GM21528 (cell line): ENCODE data around the gene SLC38A2.

Experiments
- ATAC-seq: cut with Tn5 transposase; IDR thresholded peaks from one replicate; pipeline ENCODE4 v1.9.1; 2021; ENCODE audit warnings: mild to moderate bottlenecking, moderate library complexity; ENCODE audit not compliant: unreplicated experiment, low FRiP score

SLC38A2 gene

GRCh38 chr12:46377678-46378077 is 5.1 kb upstream of the SLC38A2 start:
- ATAC-seq: no peak

GRCh38 chr12:46376579-46376978 is 4.0 kb upstream of the SLC38A2 start:
- ATAC-seq: no peak

GRCh38 chr12:46374711-46375110 is 2.1 kb upstream of the SLC38A2 start:
- no peak for ATAC-seq

GRCh38 chr12:46374310-46374709 is 1.7 kb upstream of the SLC38A2 start:
- no peak for ATAC-seq

DNA sequence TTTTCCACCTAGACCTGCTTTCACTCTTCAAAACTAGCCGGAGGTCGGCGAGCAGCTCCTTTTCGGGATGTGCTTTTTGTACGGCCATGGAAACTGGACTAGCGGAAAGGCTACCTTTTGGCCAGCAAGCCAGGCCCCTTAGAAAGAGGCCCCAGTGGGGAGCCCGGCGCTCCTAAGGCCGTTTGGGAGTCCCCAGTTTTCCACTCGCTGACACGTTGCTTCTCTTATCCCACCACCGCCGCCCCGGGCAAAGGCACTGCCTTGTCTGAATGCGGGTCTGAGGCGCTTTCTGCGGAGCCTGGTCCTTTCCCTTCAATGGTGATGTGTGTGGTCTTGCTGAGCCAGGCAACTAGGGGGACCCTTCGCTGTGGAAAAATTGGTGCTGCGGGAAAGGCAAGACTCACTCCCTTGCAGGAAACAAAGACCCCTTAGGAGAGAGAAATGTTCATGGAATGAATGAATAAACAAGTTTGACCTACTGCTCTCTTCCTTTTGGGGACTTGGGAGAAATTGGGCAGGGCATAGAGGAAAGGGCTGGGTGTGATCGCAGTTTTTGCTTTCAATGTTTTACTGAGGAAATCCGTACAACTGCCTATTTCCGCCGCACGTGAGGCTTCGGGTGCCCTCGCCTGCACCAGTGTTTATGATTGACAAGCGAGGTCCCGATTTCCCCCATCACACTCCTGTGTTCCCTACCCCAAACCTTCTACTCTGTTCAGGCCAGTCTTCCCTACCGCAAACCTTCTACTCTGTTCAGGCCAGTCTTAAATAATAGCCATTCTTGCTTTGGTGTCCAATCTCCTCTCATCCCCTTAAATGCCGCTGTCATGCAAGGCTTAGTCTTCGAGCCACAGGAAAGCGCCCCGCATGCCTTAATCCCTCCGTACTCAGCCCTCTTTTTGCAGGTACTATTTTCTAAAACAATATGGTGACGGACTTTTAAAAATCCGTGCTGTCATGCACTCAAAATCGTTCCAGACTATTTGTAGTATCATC is 1.0 kb upstream of the SLC38A2 start:
- no peak for ATAC-seq

DNA sequence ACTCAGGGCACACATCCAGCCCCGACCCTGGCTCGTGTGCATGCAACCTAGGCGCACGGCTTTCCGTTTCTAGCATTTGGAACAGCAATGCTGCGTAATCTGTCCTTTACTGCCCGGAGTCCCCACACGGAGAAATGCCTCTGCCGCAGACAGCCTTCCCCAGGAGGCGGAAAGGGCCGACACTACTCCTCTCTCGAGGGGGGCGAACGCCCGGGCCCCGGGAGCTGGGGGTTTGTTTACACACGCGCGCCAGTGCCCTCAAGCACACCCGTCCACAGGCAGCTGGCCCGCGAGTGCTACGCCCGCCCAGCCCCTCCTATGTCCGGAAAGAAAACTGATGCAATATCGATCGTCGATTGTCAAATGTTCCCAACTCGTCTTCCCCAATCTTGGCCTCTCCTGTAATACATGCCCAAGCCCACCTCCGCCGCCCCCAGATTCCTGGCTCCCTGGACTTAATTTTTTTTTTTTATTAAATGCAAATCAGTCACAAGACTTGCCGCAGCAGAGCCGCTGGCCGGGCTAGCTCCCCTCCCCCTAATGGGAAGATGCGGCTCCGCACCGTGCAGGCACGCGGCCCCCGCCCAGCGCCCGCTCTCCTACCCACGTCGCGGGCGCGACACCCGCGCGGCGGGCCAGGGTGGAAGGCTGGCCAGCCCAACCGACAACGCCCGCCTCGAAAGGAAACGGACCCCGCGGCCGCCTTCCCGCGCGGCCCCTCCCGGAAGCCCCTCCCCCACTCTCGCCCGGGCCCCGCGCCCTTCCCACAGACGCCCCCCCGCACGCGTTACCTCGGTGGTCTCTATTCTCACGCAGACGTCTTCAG is 642 bp downstream of the SLC38A2 start:
- ATAC-seq: peak; percentile 25

- ATAC-seq: peak; percentile 53
Measured at GRCh38 chr12:46370792-46371717, 1.5 kb downstream of the SLC38A2 start.

DNA sequence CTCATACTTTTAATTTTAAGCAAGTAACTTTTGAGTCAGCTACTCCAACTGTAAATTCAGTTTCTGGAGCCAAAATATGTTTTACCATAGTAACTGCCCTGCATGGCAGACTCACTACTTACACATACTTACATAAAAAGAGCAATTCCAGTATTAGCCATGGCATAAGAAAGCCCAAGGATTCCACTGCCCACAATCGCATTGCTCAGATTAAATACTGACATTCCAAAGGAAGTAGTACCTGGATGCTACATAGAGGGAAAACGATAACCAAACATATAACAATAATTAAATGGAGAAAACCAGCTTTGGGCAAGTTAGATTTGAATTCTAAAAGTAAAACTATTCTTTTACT is 2.2 kb downstream of the SLC38A2 start:
- ATAC-seq: no peak

DNA sequence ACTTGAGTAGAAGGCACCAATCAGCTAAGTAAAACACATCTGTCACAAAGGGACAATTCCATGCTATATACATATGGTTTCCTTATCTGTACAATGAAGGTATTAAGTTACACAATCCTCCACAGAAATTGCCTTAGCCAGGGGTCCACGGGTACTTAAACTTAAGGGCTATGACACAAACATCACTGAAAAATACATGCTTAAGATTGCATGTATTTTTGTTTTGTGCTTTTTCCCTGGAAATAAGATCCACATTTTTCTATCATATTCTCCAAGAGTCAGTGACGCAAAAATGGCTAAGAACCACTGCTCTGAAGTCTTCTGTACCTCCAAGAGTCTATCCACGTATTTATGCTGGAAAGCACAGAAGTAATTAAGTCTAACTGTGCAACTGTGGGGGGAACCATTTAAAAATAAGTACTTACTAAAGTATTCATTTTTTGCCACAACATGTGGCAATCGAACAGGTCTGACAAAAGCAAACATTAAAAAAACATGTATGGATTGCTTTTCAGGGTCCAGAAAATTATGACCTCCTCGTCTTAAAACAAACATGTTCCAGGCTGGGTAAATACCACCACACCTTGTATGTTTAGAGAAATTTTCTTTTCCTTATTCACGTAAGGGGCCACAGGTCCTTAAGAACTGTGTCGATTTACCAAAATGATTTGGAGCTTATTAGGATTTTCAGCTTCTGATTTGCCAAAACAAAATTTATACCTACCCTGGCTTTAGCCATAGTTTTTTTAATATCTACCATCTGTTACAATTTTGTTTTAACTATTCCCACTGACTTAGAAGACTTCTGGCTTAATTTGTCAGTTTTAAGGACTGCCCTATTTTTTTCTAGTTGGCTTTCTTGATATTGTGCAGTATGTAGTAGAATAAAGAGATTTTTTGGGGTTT is 2.8 kb downstream of the SLC38A2 start:
- ATAC-seq: no peak

DNA sequence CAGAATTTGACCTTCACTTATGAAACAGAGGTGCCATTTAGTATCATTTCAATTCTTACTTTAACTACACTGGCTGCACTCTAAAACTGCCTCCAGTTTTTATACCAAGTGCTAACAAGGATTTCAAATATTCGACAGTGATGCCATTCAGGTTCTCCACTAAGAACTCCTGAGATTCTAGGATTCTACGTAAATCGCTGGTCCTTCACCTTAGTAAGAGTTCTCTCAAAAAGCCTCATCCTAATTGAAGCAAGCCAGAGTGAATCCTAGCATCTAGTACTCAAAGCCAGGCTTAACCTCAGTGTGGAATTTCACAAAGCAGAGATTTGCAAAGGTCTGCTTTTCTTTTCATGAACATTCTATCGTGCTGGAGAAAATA is 3.5 kb downstream of the SLC38A2 start:
- ATAC-seq: no peak

DNA sequence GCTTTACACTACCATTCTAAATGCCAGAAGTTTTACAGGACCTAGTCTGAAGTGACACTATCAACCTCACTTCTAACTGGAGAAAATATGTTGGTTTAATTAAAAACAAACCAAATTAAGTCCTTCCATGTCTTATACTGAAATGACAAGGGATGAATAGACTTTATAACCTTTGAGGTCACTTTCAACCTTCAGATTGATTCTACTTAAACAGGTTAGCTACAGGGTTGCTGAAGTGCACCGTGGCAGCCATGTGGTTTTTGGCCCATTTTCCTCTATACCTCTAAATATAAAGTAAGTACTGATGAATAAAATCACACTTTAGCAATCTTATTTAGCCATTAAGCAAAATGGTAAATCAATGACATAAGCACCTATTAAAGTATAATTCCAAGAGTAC is 3.9 kb downstream of the SLC38A2 start:
- ATAC-seq: no peak

GRCh38 chr12:46368138-46368537 is 4.4 kb downstream of the SLC38A2 start:
- ATAC-seq: no peak

GRCh38 chr12:46367351-46368029 is 5.1 kb downstream of the SLC38A2 start:
- no peak for ATAC-seq

GRCh38 chr12:46366771-46367170 is 5.8 kb downstream of the SLC38A2 start:
- no peak for ATAC-seq

DNA sequence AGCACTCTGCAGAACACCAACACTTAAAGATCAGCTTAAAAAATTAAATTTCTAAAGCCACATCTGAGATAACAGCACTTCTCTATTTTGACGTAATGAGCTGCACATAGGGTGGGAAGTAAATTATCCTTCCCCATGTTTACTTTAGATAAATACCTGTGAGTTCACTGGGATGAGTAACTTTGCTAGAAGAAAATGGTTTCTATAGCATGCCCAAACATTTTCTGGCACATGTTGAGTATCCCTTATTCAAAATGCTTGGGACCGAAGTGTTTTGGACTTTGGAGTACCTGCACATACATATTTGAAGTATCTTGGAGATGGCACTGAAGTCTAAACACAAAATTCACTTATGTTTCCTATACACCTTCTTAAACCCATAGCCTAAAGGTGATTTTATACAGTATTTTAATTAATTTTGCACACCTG is 6.6 kb downstream of the SLC38A2 start:
- no peak for ATAC-seq

- ATAC-seq: no peak
Measured at GRCh38 chr12:46364777-46365580, 7.6 kb downstream of the SLC38A2 start.

DNA sequence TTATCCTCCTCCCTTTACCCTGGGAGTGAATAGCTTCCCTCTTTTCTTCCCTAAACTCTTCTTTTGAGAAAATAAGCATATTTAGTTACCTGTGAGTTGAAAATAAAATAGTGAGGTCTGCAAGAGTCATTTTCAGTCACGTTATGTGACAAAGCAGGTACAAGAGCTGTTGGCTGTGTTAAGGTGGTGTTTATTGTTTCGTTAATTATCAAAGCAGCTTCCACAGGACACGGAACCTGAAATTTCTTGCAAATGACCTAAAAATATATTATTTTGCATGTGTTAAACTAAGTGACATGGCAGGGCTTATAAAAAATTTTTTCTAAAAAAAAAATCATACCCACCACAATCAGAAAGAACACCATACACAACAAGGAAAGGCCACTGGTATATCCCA is 8.3 kb downstream of the SLC38A2 start:
- no peak for ATAC-seq
